GM23248 (cell line): ENCODE results near the gene TLE3. TPM values are rescaled to one million over a fixed set of nuclear protein-coding genes. Genes with fewer than 3 reads are reported as not detected.

ENCODE experiments used
- DNase-seq: peaks from one replicate; pipeline ENCODE4 v3.0.0-alpha.2; 2015
- H2AFZ ChIP-seq: fragments of 200-600 bp; sonication (generic); 2 replicates; pipeline ENCODE4 v1.6.1; 2016; ENCODE audit warnings: antibody characterized with exemption
- H3F3A ChIP-seq: fragments of 200-600 bp; sonication (generic); 2 replicates; pipeline ENCODE4 v1.6.1; 2016; ENCODE audit warnings: mild to moderate bottlenecking, antibody characterized with exemption, mixed run types; ENCODE audit not compliant: insufficient read depth
- H3K27ac ChIP-seq: fragments of 200-600 bp; sonication (generic); 2 replicates; pipeline ENCODE4 v1.5.1; 2016; ENCODE audit warnings: mild to moderate bottlenecking
- H3K27me3 ChIP-seq: fragments of 200-600 bp; sonication (generic); replicated peaks from 2 replicates; pipeline ENCODE4 v1.6.1; 2016; ENCODE audit warnings: mild to moderate bottlenecking; ENCODE audit not compliant: insufficient read depth
- H3K36me3 ChIP-seq: fragments of 200-600 bp; sonication (generic); 2 replicates; pipeline ENCODE4 v1.6.1; 2016; ENCODE audit warnings: low read depth, mild to moderate bottlenecking
- H3K4me1 ChIP-seq: fragments of 200-600 bp; sonication (generic); 2 replicates; pipeline ENCODE4 v1.6.1; 2016; ENCODE audit warnings: mild to moderate bottlenecking; ENCODE audit not compliant: insufficient read depth
- H3K4me2 ChIP-seq: fragments of 200-600 bp; sonication (generic); one replicate; pipeline ENCODE4 v1.6.1; 2016; ENCODE audit warnings: mild to moderate bottlenecking; ENCODE audit not compliant: unreplicated experiment
- H3K4me3 ChIP-seq: fragments of 200-600 bp; sonication (generic); 2 replicates; pipeline ENCODE4 v1.5.1; 2016; ENCODE audit warnings: mild to moderate bottlenecking
- H3K79me2 ChIP-seq: fragments of 200-600 bp; sonication (generic); 2 replicates; pipeline ENCODE4 v1.6.1; 2016; ENCODE audit warnings: mild to moderate bottlenecking; ENCODE audit not compliant: insufficient read depth
- H3K9ac ChIP-seq: fragments of 200-600 bp; sonication (generic); 2 replicates; pipeline ENCODE4 v1.6.1; 2016; ENCODE audit warnings: mild to moderate bottlenecking
- H3K9me2 ChIP-seq: fragments of 200-600 bp; sonication (generic); 2 replicates; pipeline ENCODE4 v1.6.1; 2016; ENCODE audit warnings: mixed run types, mild to moderate bottlenecking, moderate library complexity; ENCODE audit not compliant: insufficient read depth
- H3K9me3 ChIP-seq: fragments of 200-600 bp; sonication (generic); one replicate; pipeline ENCODE4 v1.6.1; 2017; ENCODE audit warnings: low read depth
- H4K20me1 ChIP-seq: fragments of 200-600 bp; sonication (generic); 2 replicates; pipeline ENCODE4 v1.6.0; 2016; ENCODE audit not compliant: insufficient read depth
- EZH2 ChIP-seq: fragments of 200-600 bp; sonication (generic); IDR thresholded peaks from 2 replicates; pipeline ENCODE4 v1.6.1; 2018; ENCODE audit warnings: antibody characterized with exemption, mild to moderate bottlenecking; ENCODE audit not compliant: insufficient read depth, poor library complexity, severe bottlenecking
- EZH2phosphoT487 ChIP-seq: fragments of 200-600 bp; sonication (generic); IDR thresholded peaks from 2 replicates; pipeline ENCODE4 v1.6.1; 2018; ENCODE audit warnings: antibody characterized with exemption, moderate library complexity, mild to moderate bottlenecking, low read depth; ENCODE audit not compliant: insufficient read depth
- WGBS, 2 experiments: methylation state at CpG; one replicate each; pipeline ENCODE4 v1.1.6; 2015 to 2017; ENCODE audit warnings: low lambda C conversion rate in 2 of 2, low coverage in 1 of 2; ENCODE audit errors: missing lambda C conversion rate in 2 of 2; 5-methylcytosine and 5-hydroxymethylcytosine counted together
- in situ Hi-C: fragments of 300-500 bp; cut with MboI; formaldehyde crosslinking; loops from 2 replicates; pipeline ENCODE4 v1.15.0; 2020
- polyA plus RNA-seq: library from polyadenylated mRNA; unstranded; fragments of >200 nt; fragmentation: Nextera tagmentation; extraction: Ambion mirVana; gene quantifications from 2 replicates; pipeline ENCODE4 v1.2.1, GENCODE V29; 2016
- total RNA-seq: library from RNA; depleted of rRNA; stranded (reverse); fragments of >200 nt; shearing (Covaris generic); gene quantifications from 2 replicates; pipeline ENCODE4 v1.2.3, GENCODE V29; 2014

TLE3 gene
- total and polyA plus RNA-seq, 2 experiments from 2014 or later, result 11.7 to 37.6 TPM

- Histone ChIP-seq H3K9me3 (no peaks in the 10 kb centered on the region), H3K27me3 (no peaks in the 10 kb centered on the region), H3K79me2 (peaks cover 83% of the 10 kb centered on the region), H3K9ac (0 out of 2 replicates have a peak overlapping the region, but pooled peaks have one; percentile 9), H3K4me2 (peak overlapping the region; percentile 83), H3F3A (peaks cover 28% of the 10 kb centered on the region), H3K4me1 (peaks cover 42% of the 10 kb centered on the region), H3K4me3 (peak overlapping the region; percentile 84), H4K20me1 (peaks cover 4% of the 10 kb centered on the region; the same call in 1 of the 2 replicates), H2AFZ (no peak overlapping the region), H3K9me2 (no peaks in the 10 kb centered on the region), H3K36me3 (peaks cover 9% of the 10 kb centered on the region; the same call in 1 of the 2 replicates), H3K27ac (no peak overlapping the region)
- peak; percentile 56 for DNase-seq
- TF ChIP-seq EZH2, result no peak
- no peak for TF ChIP-seq EZH2phosphoT487
- in situ Hi-C loops, result no loop called here
- 36 to 38% methylated on average over 11 of the region's 11 CpGs for WGBS, 2 experiments
These were observed 4.0 kb downstream of the TLE3 start for GRCh38 chr15:70093481-70094319.

- TF ChIP-seq EZH2 (no peak), EZH2phosphoT487 (no peak)
- peak overlapping the region; percentile 83 for H3K4me2 ChIP-seq
- H4K20me1 ChIP-seq, result peaks cover 4% of the 10 kb centered on the region; the same call in 1 of the 2 replicates
- peaks cover 87% of the 10 kb centered on the region for H3K79me2 ChIP-seq
- peaks cover 23% of the 10 kb centered on the region for H3F3A ChIP-seq
- H3K9ac ChIP-seq, result no peak overlapping the region
- no peaks in the 10 kb centered on the region for H3K9me2 ChIP-seq
- no peak overlapping the region for H3K27ac ChIP-seq
- no peak for DNase-seq
- H3K4me1 ChIP-seq, result peaks cover 36% of the 10 kb centered on the region
- in situ Hi-C loops, result no loop called here
- H3K36me3 ChIP-seq, result peaks cover 9% of the 10 kb centered on the region; the same call in 1 of the 2 replicates
- WGBS, 2 experiments, result 50 to 67% methylated on average over 3 of the region's 3 CpGs
- no peaks in the 10 kb centered on the region for H3K27me3 ChIP-seq
- H3K9me3 ChIP-seq, result no peaks in the 10 kb centered on the region
- H2AFZ ChIP-seq, result no peak overlapping the region
- peak overlapping the region; percentile 84; the same call in 1 of the 2 replicates for H3K4me3 ChIP-seq
These were observed 4.6 kb downstream of the TLE3 start for GRCh38 chr15:70093070-70093469.

- in situ Hi-C loops, result no loop called here
- peaks cover 35% of the 10 kb centered on the region for H3K4me1 ChIP-seq
- H3K4me2 ChIP-seq, result no peak overlapping the region
- no peak overlapping the region for H2AFZ ChIP-seq
- no peaks in the 10 kb centered on the region for H3K9me2 ChIP-seq
- peaks cover 9% of the 10 kb centered on the region; the same call in 1 of the 2 replicates for H3K36me3 ChIP-seq
- H4K20me1 ChIP-seq, result peaks cover 4% of the 10 kb centered on the region; the same call in 1 of the 2 replicates
- H3K79me2 ChIP-seq, result peaks cover 92% of the 10 kb centered on the region
- no peak for DNase-seq
- no peaks in the 10 kb centered on the region for H3K27me3 ChIP-seq
- peaks cover 22% of the 10 kb centered on the region for H3F3A ChIP-seq
- no peak overlapping the region for H3K4me3 ChIP-seq
- H3K27ac ChIP-seq, result no peak overlapping the region
- H3K9ac ChIP-seq, result no peak overlapping the region
- TF ChIP-seq EZH2phosphoT487, result no peak
- no peak for TF ChIP-seq EZH2
- WGBS, 2 experiments, result 89 to 94% methylated on average over 6 of the region's 6 CpGs
- H3K9me3 ChIP-seq, result no peaks in the 10 kb centered on the region
These were observed 5.2 kb downstream of the TLE3 start for GRCh38 chr15:70092464-70093027.

GRCh38 chr15:70091726-70092463 lies 5.8 kb downstream of the TLE3 start:
- H3K9ac ChIP-seq, result no peak overlapping the region
- peaks cover 92% of the 10 kb centered on the region for H3K79me2 ChIP-seq
- H3K27ac ChIP-seq, result no peak overlapping the region
- in situ Hi-C loops, result no loop called here
- peaks cover 35% of the 10 kb centered on the region for H3K4me1 ChIP-seq
- no peak overlapping the region for H3K4me3 ChIP-seq
- H3K9me2 ChIP-seq, result no peaks in the 10 kb centered on the region
- peaks cover 22% of the 10 kb centered on the region for H3F3A ChIP-seq
- DNase-seq, result no peak
- H2AFZ ChIP-seq, result no peak overlapping the region
- no peaks in the 10 kb centered on the region for H3K9me3 ChIP-seq
- TF ChIP-seq EZH2 (no peak), EZH2phosphoT487 (no peak)
- peaks cover 12% of the 10 kb centered on the region; the same call in 1 of the 2 replicates for H3K36me3 ChIP-seq
- H3K27me3 ChIP-seq, result no peaks in the 10 kb centered on the region
- H4K20me1 ChIP-seq, result peaks cover 4% of the 10 kb centered on the region; the same call in 1 of the 2 replicates
- no peak overlapping the region for H3K4me2 ChIP-seq
- 88 to 91% methylated on average over 12 of the region's 12 CpGs for WGBS, 2 experiments
